CD4-positive, alpha-beta T cell treated with Interleukin-12 subunit alpha and Interleukin-12 subunit beta, for 1 hour (primary cell): ENCODE results near the gene NINJ1.

Source experiments
- DNase-seq: peaks from one replicate; pipeline ENCODE4 v3.0.0-alpha.2; 2020

The NINJ1 gene

DNA sequence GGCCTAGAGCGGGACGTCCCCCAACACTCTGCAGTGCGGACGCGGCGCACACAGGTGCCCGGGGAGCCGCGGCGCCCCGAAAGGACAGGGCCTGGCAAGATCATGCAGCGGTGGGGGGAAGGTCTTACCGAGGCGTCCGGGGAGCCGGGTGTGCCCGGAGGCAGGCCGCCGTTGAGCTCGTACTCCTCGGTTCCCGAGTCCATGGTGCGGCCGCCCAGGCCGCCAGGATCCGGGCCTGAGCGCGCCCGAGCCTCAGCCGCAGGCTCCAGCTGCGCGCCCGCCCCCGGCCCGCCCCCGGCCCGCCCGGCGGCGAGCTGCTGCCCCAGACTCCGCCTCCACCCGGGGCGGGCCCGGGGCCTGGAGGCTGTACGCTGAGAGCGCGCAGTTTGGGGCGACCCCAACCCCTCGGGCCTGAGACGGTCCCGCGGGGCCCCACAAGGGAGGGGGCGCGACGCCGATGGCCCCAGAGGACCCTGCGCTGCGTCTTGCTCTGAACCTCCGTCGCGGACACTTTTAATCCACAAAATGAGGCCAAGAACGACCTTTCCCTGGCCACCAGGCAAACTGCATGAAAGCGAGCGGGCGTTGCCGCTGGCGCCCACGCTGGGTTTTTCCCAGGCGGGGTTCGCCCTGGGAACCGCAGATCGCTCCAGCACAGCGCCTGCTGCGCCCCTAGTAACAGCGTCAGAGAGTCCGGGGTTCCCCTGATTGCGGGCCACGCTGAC is at the start of gene NINJ1:
TSS of gene NINJ1 (minus strand) at position 237 of the 725 bp plus-strand sequence. CDS start at position 203, 34 bp downstream.
- peak; percentile 92 for DNase-seq

GRCh38 chr9:93183131-93183662 is 49.1 kb upstream of the NINJ1 start:
- DNase-seq: no peak

DNA sequence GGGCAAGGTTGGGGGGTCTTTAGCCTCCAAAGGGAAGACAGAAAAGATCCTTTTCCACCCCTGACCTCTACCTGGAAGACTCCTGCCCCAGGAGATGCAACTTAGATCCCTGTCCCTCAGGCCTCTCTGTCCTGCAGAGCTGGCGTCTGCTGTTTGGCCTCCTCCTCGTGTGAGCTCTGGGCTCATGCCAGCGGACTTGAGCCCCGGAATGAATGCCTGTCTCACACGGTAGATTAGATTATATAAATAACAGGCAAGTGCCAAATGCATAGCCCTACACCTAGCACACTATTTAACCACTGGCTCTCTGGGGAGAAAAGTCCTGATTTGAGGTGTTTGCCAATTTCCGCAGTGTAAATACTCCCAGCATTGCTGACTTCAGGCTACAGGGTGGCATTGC is 48.5 kb upstream of the NINJ1 start:
- DNase-seq: no peak

DNA sequence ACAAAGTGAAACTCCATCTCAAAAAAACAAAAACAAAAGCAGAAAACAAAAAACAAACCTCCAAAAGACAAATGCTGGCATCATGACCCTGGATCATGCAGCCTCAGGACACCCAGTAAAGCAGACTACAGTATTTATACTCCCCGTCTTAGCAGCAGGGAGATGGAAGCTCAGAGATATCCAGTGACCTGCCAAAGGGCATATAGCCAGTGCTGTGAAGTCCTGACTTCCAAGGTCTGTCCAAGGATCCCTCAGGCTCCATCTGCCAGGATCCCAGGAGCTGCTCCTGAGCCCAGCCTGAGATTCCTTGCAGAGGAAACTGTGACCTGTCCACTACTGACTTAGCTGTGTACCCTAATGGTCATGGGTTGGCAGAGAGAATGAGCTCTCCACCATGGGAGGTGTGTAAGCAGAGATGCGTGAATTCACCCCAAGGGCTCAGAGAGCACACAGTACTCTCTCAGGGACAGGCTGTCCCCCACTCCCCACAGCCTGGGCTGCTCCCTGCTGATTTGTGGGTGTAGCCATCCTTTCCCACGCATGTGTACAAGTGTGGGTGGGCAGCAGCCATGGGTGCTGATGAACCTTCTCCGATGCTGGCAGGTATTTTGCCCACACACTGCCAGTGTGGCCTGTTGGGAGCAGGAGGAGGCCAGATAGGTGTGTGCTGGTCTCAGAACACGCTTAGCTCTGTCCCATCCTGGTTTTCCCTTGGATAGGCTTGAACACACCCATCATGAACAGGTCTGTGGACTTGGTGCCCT is 47.8 kb upstream of the NINJ1 start:
- DNase-seq: no peak

- DNase-seq: no peak
Observed at GRCh38 chr9:93180938-93181337, 46.9 kb upstream of the NINJ1 start.

GRCh38 chr9:93178851-93179786 is 45.1 kb upstream of the NINJ1 start:
- DNase-seq: no peak

GRCh38 chr9:93177676-93178075 is 43.6 kb upstream of the NINJ1 start:
- DNase-seq: no peak

DNA sequence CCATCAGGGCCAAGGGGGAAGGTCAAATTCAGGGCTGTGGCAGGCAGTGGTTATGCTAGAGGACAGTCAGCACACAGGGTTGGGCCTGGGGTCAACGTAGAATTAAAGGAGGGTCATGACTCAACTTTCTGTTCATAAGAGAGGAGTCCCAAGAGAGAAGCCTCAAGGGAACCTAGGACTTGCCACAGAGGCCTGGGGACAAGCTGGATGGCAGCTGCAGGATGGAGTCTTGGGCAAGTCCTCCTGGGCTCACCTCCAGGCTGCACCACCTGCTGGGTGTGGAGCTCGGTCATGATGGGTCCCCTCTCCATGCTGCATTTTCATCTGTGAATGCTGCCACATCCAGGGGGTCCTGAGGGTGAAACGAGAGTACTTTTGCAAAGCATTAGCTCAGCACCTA is 40.9 kb upstream of the NINJ1 start:
- no peak for DNase-seq

DNA sequence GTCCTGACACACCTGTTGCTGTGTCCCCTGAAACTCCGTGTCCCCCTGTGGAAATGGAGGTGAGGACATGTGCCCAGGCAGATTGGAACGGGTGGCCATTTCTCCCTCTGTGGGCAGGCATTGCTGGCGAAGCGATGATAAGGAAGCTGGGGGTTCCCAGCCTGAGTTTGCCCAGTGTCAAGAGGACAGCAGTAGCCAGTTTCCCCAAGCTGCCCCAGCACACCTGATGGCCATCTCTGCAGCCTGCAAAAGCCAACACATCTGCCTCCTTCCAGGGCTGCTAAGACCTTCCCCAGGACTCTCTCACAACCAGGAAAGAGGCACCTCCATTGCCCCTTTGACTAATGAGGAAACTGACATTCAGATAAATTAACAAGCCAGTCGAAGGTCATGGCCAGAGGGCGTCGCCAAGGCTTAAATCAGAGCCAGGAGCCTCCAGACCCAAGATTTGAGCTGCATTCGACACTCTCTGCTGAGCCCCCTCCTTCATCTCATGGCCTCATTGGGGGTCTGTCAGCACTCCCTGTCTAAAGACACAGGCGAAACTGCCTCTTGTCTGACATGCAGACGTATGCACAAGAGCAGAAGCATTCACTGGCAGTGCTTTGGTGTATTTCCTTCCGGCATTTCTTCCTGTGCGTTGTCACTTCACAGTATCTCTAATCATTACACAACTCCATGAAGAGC is 39.5 kb upstream of the NINJ1 start:
- DNase-seq: no peak

GRCh38 chr9:93172666-93173364 is 38.8 kb upstream of the NINJ1 start:
- DNase-seq: no peak

DNA sequence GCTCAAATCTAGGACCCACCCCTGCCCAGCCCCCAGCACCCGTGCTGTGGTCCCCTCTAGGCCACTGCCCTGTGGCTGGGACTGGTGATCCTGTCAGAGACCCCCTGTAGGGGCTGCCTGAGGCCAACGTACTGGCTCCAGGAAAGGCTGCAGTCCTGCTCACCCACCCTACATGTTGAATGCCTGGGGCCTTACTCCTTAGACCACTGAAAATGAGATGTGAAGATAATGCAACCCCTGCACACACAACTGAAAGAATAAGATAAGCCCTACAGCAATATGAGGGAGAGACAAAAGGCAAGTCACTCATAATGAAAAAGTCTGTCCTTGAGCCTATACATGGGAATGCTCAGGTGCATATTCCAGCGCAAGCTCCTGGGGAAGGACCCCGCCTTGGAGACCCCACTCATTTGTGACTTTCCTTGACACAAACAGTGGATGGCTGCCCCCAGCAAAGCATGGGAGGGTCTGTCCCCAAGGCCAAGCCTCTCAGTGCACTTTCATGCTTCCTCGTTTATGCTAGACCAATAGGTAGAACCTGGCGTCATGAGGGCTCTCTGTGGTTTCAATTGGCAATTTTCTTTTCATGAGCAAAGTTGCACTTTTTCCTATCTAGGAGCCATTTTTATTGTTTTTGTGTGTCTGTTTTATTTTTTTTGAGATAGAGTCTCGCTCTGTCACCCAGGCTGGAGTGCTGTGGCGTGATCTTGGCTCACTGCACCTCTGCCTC is 37.4 kb upstream of the NINJ1 start:
- DNase-seq: no peak

GRCh38 chr9:93170571-93170970 is 36.5 kb upstream of the NINJ1 start:
- no peak for DNase-seq

DNA sequence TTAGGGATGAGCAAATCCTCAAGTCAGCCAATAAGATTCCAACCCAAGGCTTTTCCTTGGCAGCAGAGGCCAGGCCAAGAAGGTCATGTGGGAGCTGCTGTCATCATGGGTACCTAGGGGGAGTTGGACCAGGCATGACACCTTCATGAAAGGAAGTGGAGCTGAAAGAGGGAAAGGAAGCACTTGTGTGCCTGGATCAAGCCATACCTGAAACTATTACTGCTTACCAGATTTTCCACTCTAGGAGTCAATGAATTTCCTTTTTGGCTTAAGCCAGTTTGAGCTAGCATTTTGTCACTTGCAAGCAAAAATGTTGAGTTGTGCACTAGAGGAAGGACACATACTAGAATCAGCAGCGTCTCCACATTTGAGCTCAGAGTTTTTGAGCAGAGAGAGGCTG is 35.4 kb upstream of the NINJ1 start:
- DNase-seq: no peak

GRCh38 chr9:93168581-93168980 is 34.5 kb upstream of the NINJ1 start:
- no peak for DNase-seq

GRCh38 chr9:93167838-93168237 is 33.8 kb upstream of the NINJ1 start:
- no peak for DNase-seq

GRCh38 chr9:93167185-93167584 is 33.1 kb upstream of the NINJ1 start:
- no peak for DNase-seq

DNA sequence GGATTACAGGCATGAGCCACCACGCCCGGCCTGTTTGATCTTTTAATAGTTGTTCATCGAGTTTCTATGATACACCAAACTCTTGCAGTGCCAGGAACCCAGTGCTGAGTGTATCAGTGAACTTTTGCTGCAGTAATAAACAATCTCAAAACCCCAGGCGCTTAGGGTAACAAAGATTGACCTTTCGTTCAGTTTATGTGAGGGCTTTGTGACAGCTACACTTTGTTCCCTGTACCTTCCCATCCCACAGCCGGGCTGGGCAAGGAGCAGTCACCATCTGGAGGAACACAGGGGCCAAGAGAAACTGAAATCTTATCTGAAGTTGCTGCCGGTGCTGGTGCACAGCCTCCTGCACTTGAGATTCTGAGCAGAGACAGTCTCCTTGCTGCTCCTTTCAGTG is 32.6 kb upstream of the NINJ1 start:
- DNase-seq: no peak

DNA sequence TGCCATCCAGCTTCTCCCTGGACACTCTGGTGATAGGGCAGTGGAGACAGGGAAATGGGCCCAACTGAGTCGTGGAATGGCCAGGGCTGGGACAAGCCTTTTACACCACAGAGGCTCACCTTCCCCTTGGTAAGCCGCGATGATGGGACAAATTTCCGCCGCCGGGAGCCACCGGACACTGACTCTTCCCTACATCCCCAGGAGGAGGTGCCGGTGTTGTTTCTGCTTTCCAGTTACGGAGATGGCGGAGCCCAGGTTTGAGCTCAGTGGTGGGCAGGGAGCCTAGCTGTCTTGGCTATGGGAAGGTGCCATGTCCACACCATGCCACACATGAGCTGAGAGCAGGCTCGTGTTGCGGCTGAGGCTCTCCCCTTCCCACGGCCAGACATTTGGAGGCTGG is 30.0 kb upstream of the NINJ1 start:
- DNase-seq: no peak

DNA sequence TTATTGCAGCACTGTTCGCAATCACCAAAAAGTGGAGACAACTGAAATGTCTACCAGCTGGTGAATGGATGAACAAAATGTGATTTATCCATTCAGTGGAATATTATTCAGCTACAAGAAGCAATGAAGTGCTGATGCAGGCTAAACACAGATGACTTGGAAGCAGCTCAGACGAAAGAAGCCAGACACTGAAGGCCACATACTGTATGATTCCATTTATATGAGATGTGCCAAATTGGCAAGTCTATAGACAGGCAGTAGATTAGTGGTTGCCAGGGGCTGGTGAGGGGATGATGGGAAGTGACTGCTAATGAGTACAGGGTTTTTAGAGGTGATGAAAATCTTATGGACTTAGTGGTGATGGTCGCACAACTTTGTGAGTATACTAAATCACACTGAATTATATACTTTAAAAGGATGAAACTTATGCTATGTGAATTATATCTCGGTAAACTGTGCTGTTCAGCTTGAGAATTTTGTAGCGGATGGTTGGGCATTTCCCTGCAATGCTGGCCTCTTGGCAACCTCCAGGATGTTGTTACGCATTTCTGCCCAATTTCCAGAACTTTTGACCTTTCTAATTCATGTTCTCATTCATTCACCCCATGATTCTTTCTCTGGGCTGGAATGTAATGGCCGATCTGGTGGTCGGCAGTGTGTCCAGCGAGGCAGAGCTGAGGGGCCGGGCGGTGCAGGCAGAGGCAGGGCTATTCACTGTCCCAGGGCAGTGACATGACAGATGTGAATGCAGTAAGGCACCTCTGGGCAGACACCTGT is 27.9 kb upstream of the NINJ1 start:
- DNase-seq: no peak
